DMS153 (cell line): ENCODE data around the gene C5.

ENCODE experiments used
- DNase-seq: peaks from one replicate; lab custom pipeline; 2025; lab: John Stamatoyannopoulos, UW

The C5 gene

GRCh38 chr9:120910643-120911042 lies 139.4 kb downstream of the C5 start:
- DNase-seq: no peak

DNA sequence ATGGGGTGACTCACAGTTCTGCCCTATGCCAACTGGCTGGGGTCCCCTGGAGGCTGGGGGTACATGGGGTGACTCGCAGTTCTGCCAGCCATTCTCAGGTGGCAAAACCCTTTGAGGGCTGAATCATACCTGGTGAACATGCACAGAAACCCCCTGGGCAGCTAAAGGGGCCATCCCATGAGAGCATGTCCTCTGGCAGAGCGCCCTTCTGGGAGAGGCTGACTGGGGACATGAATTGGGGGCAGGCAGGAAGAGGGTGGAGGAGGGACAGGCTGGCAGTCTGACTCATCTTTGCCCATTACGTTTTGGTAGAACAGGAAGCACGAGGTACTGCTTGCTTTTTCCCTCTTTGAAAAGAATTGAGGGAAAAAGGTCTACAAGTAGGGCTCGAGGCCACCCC lies 140.2 kb downstream of the C5 start:
- no peak for DNase-seq

- DNase-seq: no peak
These were observed 144.5 kb downstream of the C5 start for GRCh38 chr9:120905315-120906164.

GRCh38 chr9:120904978-120905301 lies 145.1 kb downstream of the C5 start:
- DNase-seq: no peak

DNA sequence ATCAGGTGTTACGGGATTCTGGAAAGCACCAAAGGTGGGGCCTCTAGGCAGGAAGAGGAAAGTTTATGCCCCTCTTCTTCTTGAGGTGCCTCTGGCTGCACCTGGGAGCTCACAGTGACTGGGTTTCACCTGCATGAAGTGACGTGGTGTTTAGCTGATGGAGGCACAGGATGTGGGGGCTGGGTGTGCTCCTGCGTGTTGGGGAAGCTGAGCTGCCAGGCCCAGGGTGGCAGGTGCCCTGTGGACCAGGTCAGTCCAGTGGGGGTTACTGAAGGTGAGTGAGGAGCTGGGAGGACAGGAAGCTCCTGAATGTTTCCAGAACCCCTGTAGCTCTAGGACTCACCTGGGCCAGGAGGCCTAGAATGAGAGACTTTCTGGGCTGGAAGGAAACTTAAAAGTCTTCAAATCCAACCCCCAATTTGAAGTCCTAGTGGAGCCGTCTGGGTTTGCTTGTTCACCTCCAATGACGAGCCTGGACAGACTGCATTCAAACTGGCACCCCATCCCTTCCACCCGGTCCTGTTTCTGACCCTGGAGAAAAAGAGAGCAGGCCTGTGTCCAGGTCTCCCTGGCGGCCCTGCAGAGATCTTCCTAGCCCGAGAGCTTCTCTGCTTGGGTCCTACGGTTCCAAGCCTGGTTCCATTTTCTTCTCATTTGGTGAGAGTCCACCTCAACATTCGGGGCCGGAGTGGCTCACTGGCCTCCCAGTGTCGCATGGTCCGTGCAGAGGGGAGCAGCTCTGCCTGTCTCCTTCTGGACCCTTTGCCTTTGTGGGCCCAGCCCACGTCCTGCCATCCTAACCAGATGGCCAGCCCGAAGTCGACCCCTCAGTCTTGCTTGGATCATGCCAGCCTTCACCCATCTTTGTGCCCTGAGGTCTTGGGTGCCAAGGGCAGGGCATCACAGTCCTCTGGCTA lies 145.8 kb downstream of the C5 start:
- peak; percentile 23 for DNase-seq

GRCh38 chr9:120902569-120903535 lies 147.2 kb downstream of the C5 start:
- DNase-seq: no peak
